Measurements from ENCODE around the gene WSB1.
A peak's percentile ranks its signal among the peaks of the same experiment; 100 is the strongest.

Gene WSB1

DNA sequence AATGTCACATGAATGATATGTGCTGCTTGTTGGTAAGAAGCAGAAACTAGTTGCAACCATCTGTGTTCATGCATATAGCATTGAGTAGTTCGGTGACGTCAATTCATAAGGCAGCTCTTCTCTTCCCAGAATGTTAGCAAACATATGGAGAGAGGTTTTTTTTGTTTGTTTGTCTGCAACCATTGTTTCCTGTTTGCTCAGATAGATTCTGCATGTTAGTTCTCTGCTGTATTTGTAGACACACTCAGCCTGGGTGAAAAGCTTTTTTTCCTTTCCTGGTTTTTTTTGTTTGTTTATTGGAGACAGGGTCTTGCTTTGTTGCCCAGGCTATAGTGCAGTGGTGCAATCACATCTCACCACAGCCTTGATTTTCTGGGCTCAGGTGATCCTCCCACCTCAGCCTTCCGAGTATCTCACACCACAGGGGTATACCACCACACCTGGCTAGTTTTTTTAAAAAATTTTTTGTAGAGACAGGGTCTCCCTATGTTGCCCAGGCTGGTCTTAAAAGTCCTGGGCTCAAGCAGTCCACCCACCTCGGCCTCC is 16.7 kb downstream of the WSB1 start:
- DNase-seq (ENCODE audit: low read depth) = no peak
- in situ Hi-C loops (cut with HindIII; ENCODE audit: low sequenced_read_pairs) = no loop called here
- H3K4me3 ChIP-seq (ENCODE audit: low read depth, low read length) = no peak overlapping the region
- TF ChIP-seq, protein P1, sequence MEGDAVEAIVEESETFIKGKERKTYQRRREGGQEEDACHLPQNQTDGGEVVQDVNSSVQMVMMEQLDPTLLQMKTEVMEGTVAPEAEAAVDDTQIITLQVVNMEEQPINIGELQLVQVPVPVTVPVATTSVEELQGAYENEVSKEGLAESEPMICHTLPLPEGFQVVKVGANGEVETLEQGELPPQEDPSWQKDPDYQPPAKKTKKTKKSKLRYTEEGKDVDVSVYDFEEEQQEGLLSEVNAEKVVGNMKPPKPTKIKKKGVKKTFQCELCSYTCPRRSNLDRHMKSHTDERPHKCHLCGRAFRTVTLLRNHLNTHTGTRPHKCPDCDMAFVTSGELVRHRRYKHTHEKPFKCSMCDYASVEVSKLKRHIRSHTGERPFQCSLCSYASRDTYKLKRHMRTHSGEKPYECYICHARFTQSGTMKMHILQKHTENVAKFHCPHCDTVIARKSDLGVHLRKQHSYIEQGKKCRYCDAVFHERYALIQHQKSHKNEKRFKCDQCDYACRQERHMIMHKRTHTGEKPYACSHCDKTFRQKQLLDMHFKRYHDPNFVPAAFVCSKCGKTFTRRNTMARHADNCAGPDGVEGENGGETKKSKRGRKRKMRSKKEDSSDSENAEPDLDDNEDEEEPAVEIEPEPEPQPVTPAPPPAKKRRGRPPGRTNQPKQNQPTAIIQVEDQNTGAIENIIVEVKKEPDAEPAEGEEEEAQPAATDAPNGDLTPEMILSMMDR (IDR thresholded peaks at IDR 0.05; ENCODE audit: low read depth, low read length, missing control alignments) = no peak

DNA sequence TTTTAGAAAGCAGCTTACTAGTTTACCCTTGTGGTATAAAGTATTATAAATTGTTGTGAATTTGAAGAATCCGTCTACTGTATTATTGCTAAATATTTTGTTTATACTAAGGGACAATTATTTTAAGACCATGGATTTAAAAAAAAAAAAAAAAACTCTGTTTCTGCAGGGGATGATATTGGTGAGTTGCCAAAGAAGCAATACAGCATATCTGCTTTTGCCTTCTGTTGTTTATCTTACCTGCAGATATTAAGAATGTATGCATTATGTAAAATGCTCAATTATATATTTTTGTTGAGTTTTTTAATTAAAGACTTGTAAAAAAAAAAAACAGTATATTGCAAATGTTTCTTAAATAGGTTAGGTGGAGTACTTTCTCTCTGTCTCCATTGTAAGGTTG is 19.4 kb downstream of the WSB1 start:
- TF ChIP-seq, protein P1 (IDR thresholded peaks at IDR 0.05; ENCODE audit: low read depth, low read length, missing control alignments) = no peak
- no peak overlapping the region for H3K4me3 ChIP-seq (ENCODE audit: low read depth, low read length)
- in situ Hi-C loops (cut with HindIII; ENCODE audit: low sequenced_read_pairs) = no loop called here
- DNase-seq (ENCODE audit: low read depth) = no peak

DNA sequence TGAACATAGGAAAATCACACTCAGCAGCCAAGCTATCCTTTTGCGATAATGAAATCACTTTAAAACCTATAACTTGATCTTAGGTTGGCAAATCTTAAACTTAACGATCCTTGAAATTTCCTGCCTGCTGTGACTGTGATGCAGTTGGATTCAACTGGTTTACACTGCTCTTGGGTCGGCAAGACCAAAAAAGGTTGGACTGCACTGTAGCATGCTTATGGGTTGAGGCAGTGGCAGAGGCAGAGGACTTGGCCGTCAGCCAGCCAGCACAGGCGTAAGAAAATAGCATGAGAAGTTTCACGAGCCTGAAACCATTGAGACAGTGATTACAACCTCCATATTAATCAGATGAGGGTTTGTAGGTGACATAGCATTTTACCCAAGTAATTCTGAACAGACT is 21.4 kb downstream of the WSB1 start:
- peak; percentile 83 for DNase-seq (ENCODE audit: low read depth)
- in situ Hi-C loops (cut with HindIII; ENCODE audit: low sequenced_read_pairs) = no loop called here
- no peak overlapping the region for H3K4me3 ChIP-seq (ENCODE audit: low read depth, low read length)
- TF ChIP-seq, protein P1 (IDR thresholded peaks at IDR 0.05; ENCODE audit: low read depth, low read length, missing control alignments) = no peak

DNA sequence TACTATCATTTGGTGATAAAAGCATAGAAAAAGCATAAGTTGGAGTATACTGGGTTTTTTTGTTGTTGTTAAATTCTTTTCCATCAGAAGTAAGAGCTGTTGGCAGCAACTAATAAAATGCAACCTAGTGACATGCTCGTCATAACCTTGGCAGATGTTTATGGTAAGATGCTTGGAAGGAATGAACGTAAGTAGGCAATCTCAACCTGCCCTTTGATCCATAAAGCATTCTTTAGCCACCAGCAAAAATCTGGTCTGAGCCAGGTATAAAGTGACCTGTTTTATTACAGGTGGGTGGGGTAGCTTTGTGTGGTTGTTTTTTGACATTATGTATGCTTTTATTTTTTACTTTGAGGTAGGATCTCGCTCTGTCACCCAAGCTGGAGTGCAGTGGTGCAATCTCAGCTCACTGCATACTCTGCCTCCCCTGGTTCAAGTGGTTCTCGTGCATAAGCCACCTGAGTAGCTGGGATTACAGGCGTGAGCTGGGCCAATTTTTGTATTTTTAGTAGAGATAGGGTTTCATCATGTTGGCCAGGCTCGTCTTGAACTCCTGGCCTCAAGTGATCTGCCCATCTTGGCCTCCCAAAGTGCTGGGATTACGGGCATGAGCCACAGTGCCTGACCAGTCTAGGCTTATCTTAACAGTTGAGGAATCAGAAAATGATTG is 22.0 kb downstream of the WSB1 start:
- H3K4me3 ChIP-seq (ENCODE audit: low read depth, low read length) = no peak overlapping the region
- in situ Hi-C loops (cut with HindIII; ENCODE audit: low sequenced_read_pairs) = no loop called here
- no peak for DNase-seq (ENCODE audit: low read depth)
- TF ChIP-seq, protein P1 (IDR thresholded peaks at IDR 0.05; ENCODE audit: low read depth, low read length, missing control alignments) = no peak

DNA sequence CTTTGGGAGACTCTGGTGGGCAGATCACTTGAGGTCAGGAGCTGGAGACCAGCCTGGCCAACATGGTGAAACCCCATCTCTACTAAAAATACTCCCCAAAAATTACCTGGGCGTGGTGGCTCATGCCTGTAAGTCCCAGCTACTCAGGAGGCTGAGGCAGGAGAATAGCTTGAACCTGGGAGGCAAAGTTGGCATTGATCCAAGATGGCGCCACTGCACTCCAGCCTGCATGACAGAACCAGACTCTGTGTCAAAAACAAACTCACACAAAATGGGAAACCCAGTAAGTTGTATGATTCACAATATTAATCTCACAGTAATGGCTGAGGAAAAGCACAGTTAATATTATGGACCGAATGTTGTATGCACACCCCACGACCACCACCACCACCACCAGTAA is 24.3 kb downstream of the WSB1 start:
- in situ Hi-C loops (cut with HindIII; ENCODE audit: low sequenced_read_pairs) = no loop called here

DNA sequence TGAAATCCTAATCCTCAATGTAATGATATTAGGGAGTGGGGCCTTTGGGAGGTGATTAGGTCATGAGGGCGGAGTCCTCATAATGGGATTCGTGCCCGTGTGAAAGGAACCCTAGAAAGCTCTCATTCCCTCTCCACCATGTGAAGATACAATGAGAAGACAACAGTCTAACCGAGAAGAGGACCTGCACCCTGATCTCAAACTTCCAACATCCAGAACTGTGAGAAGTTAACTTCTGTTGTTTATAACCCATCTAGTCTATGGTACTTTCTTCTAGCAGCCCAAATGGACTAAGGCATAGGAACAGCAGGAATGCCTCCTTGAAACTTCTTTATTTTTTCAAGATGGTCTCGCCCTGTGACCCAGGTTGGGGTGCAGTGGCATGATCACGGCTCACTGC is 24.7 kb downstream of the WSB1 start:
- in situ Hi-C loops (cut with HindIII; ENCODE audit: low sequenced_read_pairs) = no loop called here
- no peak for DNase-seq (ENCODE audit: low read depth)
- H3K4me3 ChIP-seq (ENCODE audit: low read depth, low read length) = no peak overlapping the region
- TF ChIP-seq, protein P1 (IDR thresholded peaks at IDR 0.05; ENCODE audit: low read depth, low read length, missing control alignments) = no peak

More for the DNA sequence above, 24.3 kb downstream of the WSB1 start:
- DNase-seq (ENCODE audit: low read depth) = no peak
- TF ChIP-seq, protein P1 (IDR thresholded peaks at IDR 0.05; ENCODE audit: low read depth, low read length, missing control alignments) = no peak
- no peak overlapping the region for H3K4me3 ChIP-seq (ENCODE audit: low read depth, low read length)
